GM19452 (cell line): ENCODE results near the gene KIAA0930.

Source experiments
- ATAC-seq: cut with Tn5 transposase; IDR thresholded peaks from one replicate; pipeline ENCODE4 v1.9.1; 2021; ENCODE audit not compliant: unreplicated experiment

The KIAA0930 gene

GRCh38 chr22:45238076-45238956 lies 2.4 kb downstream of the KIAA0930 start:
- ATAC-seq, result no peak

- no peak for ATAC-seq
Observed at GRCh38 chr22:45237065-45237990, 3.4 kb downstream of the KIAA0930 start.

- peak; percentile 22 for ATAC-seq
Observed at GRCh38 chr22:45235851-45236342, 4.8 kb downstream of the KIAA0930 start.

- ATAC-seq, result peak; percentile 74
Observed at GRCh38 chr22:45235101-45235777, 5.5 kb downstream of the KIAA0930 start.

- no peak for ATAC-seq
Observed at GRCh38 chr22:45233827-45234226, 6.9 kb downstream of the KIAA0930 start.

- no peak for ATAC-seq
Observed at GRCh38 chr22:45233386-45233785, 7.3 kb downstream of the KIAA0930 start.

GRCh38 chr22:45231293-45231692 lies 9.4 kb downstream of the KIAA0930 start:
- no peak for ATAC-seq

GRCh38 chr22:45230026-45230721 lies 10.5 kb downstream of the KIAA0930 start:
- ATAC-seq, result no peak

GRCh38 chr22:45229181-45229580 lies 11.5 kb downstream of the KIAA0930 start:
- ATAC-seq, result no peak

- ATAC-seq, result no peak
Observed at GRCh38 chr22:45228401-45228754, 12.3 kb downstream of the KIAA0930 start.

GRCh38 chr22:45227645-45228400 lies 12.9 kb downstream of the KIAA0930 start:
- no peak for ATAC-seq

- no peak for ATAC-seq
Observed at GRCh38 chr22:45226503-45227186, 14.0 kb downstream of the KIAA0930 start.

- no peak for ATAC-seq
Observed at GRCh38 chr22:45225732-45226502, 14.8 kb downstream of the KIAA0930 start.

GRCh38 chr22:45224988-45225731 lies 15.5 kb downstream of the KIAA0930 start:
- ATAC-seq, result no peak

- no peak for ATAC-seq
Observed at GRCh38 chr22:45224331-45224730, 16.4 kb downstream of the KIAA0930 start.

- no peak for ATAC-seq
Observed at GRCh38 chr22:45223304-45224117, 17.2 kb downstream of the KIAA0930 start.

- ATAC-seq, result no peak
Observed at GRCh38 chr22:45221201-45221600, 19.5 kb downstream of the KIAA0930 start.
